Rectal smooth muscle tissue (tissue), 1 donor: ENCODE data around the gene SPDYE8.
"Not testable (repeated sequence)": the region's sequence is repeated elsewhere in the genome, so short reads cannot be mapped to it uniquely, and the experiment has no call there.

Source experiments
- H3K27ac ChIP-seq: one replicate; pipeline ENCODE4 v1.7.0; 2013; ENCODE audit warnings: low read depth, low read length, inconsistent platforms
- H3K27me3 ChIP-seq: one replicate; pipeline ENCODE4 v1.7.0; 2013; ENCODE audit warnings: low read length; ENCODE audit not compliant: control insufficient read depth, insufficient read depth
- H3K36me3 ChIP-seq: one replicate; pipeline ENCODE4 v1.7.0; 2013; ENCODE audit warnings: low read length; ENCODE audit not compliant: control insufficient read depth, insufficient read depth
- H3K4me1 ChIP-seq: one replicate; pipeline ENCODE4 v1.7.0; 2013; ENCODE audit warnings: low read length; ENCODE audit not compliant: control insufficient read depth, insufficient read depth
- H3K4me3 ChIP-seq: one replicate; pipeline ENCODE4 v1.7.0; 2013; ENCODE audit warnings: low read length
- H3K9ac ChIP-seq: one replicate; pipeline ENCODE4 v1.7.0; 2013; ENCODE audit warnings: low read length

The SPDYE8 gene, protein sequence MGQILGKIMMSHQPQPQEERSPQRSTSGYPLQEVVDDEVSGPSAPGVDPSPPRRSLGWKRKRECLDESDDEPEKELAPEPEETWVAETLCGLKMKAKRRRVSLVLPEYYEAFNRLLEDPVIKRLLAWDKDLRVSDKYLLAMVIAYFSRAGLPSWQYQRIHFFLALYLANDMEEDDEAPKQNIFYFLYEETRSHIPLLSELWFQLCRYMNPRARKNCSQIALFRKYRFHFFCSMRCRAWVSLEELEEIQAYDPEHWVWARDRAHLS

GRCh38 chr7:73029666-73030065, at the start of gene SPDYE8:
Gene SPDYE8, minus strand, starts transcription at chr7:73029766. Its CDS starts 1,800 bp downstream, at chr7:73027966.
- H3K9ac ChIP-seq, H3K27me3 ChIP-seq, H3K4me1 ChIP-seq, H3K4me3 ChIP-seq, H3K36me3 ChIP-seq, H3K27ac ChIP-seq: not testable (repeated sequence)

- H3K27me3 ChIP-seq, H3K27ac ChIP-seq, H3K4me1 ChIP-seq, H3K9ac ChIP-seq, H3K4me3 ChIP-seq, H3K36me3 ChIP-seq: not testable (repeated sequence)
These were observed 28.2 kb upstream of the SPDYE8 start, which contains the start of gene SPDYE11 for GRCh38 chr7:73057811-73058210. Gene SPDYE11, minus strand, starts transcription at chr7:73057911. Its CDS starts 1,800 bp downstream, at chr7:73056111.

DNA sequence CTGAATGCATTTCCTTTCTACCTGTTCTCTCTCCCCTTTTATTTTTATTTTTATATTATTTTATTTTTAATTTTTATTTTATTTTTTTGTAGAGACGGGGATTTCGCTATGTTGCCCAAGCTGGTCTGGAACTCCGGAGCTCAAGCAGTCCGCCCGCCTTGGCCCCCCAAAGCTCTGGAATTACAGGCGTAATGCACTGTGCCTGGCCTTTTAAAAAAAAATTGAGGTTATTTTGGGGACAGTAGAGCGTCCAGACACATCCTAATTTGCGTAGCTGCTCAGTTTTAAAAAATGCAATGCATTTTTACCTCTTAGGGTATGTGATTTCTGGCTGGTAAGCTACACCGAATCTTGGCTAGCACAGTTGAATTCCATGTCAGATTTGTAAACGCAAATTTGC, 23.1 kb downstream of the SPDYE8 start:
- not testable (repeated sequence) for H3K27ac ChIP-seq, H3K4me3 ChIP-seq, H3K9ac ChIP-seq, H3K27me3 ChIP-seq, H3K36me3 ChIP-seq, H3K4me1 ChIP-seq

DNA sequence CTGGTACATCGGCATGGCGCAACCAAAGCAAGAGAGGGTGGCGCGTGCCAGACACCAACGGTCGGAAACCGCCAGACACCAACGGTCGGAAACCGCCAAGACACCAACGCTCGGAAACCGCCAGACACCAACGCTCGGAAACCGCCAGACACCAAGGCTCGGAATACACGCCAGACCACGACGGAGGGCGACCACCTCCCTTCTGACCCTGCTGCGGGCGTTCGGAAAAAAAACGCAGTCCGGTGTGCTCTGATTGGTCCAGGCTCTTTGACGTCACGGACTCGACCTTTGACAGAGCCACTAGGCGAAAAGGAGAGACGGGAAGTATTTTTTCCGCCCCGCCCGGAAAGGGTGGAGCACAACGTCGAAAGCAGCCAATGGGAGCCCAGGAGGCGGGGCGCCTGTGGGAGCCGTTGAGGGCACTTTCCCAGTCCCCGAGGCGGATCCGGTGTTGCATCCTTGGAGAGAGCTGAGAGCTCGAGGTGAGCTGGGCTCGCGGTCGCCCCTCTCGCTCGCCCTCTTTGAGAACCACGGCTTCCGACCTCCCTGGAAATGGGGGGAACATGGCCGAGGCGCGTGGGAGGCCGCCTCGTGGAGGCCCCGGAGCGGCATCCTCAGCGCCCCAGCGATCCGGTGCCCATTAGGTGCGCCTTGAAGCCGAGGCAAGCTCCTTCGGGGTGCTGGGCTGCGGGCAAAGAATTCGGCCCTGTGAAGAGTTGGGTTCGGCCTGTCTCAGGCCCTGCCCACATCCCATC, 23.7 kb downstream of the SPDYE8 start:
- Histone ChIP-seq H3K27ac (peak overlapping the region; percentile 78), H3K4me3 (peak overlapping the region; percentile 78)
- H3K36me3 ChIP-seq, H3K4me1 ChIP-seq, H3K27me3 ChIP-seq, H3K9ac ChIP-seq: not testable (repeated sequence)

GRCh38 chr7:73005356-73005692, 24.2 kb downstream of the SPDYE8 start:
- Histone ChIP-seq H3K27ac (peak overlapping the region; percentile 78), H3K4me3 (peak overlapping the region; percentile 78)
- not testable (repeated sequence) for H3K27me3 ChIP-seq, H3K9ac ChIP-seq, H3K36me3 ChIP-seq, H3K4me1 ChIP-seq

- not testable (repeated sequence) for H3K9ac ChIP-seq, H3K4me3 ChIP-seq, H3K4me1 ChIP-seq, H3K27me3 ChIP-seq, H3K27ac ChIP-seq, H3K36me3 ChIP-seq
These were observed 31.6 kb downstream of the SPDYE8 start for GRCh38 chr7:72997887-72998468.

DNA sequence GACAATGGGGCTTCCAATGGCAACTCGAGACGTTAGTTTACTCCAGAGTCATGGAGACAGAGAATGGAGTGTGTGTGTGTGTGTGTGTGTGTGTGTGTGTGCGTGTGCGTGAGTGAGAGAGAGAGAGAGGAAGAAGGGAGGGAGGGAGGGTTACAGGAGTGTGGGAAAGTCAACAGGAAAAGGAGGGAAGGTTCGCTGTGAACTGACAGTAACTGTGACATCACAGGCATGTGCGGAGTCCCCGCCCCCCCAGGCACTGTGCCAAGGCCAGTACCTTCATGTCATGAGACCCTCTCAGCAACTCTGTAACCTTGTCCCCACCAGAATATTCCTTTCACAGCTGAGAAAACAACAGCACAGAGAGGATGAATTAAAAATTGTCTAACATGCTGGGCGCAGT, 32.1 kb downstream of the SPDYE8 start:
- not testable (repeated sequence) for H3K27me3 ChIP-seq, H3K4me3 ChIP-seq, H3K27ac ChIP-seq, H3K36me3 ChIP-seq, H3K9ac ChIP-seq, H3K4me1 ChIP-seq

DNA sequence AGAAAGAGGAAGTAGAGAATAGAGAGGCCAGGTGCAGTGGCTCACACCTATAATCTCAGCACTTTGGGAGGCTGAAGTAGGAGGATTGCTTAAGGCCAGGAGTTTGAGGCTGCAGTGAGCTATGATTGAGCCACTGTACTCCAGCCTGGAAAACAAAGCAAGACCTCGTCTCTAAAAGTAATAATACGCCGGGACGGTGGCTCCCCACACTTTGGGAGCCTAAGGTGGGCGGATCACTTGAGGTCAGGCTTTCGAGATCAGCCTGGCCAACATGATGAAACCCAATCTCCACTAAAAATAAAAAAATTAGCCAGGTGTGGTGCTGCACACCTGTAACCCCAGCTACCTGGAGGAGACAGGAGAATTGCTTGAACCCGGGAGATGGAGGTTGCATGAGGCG, 34.1 kb downstream of the SPDYE8 start:
- not testable (repeated sequence) for H3K4me3 ChIP-seq, H3K36me3 ChIP-seq, H3K27ac ChIP-seq, H3K9ac ChIP-seq, H3K4me1 ChIP-seq, H3K27me3 ChIP-seq

DNA sequence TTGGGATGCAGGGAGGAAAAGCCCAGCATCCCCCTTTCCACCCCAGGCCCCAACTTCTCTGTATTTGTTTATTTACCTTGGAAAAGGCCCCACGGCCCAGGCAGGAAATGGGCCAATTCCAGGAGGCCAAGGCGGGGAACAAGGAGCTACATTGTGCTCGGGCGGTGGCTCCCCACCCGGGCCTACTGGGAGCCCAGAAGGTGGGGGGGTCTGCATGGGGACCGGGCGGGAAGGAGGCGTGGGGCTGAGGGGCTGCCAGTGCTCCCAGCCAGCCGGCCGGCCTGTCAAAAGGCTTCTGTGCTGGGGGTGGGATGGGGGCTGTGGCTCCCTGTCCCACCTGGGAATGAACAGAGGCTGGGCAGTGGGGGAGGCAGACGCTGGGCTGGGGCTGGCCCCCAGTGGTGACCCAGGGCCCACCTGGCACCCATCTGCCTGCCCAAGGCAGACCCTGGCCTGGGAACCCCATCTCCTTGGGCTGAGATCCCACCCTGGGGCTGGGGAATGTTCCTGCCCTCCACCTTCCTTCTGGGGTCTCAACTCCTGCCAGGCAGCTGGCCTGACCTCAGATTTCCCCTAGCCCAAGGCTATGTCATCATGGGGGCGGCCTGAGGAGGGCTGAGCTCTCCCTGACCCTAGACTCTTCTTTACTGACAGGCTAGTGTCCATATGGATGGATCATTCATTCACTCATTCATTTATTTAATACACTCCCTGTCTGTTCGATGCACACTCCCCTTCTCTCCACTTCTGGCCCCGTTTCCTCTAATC, 39.2 kb downstream of the SPDYE8 start:
- H3K27ac ChIP-seq, H3K4me1 ChIP-seq, H3K36me3 ChIP-seq, H3K9ac ChIP-seq, H3K27me3 ChIP-seq, H3K4me3 ChIP-seq: not testable (repeated sequence)

GRCh38 chr7:72982084-72982483, 47.5 kb downstream of the SPDYE8 start:
- not testable (repeated sequence) for H3K4me1 ChIP-seq, H3K4me3 ChIP-seq, H3K36me3 ChIP-seq, H3K27ac ChIP-seq, H3K27me3 ChIP-seq, H3K9ac ChIP-seq

GRCh38 chr7:72980382-72980781, 49.2 kb downstream of the SPDYE8 start:
- H3K36me3 ChIP-seq, H3K9ac ChIP-seq, H3K27me3 ChIP-seq, H3K27ac ChIP-seq, H3K4me1 ChIP-seq, H3K4me3 ChIP-seq: not testable (repeated sequence)

- not testable (repeated sequence) for H3K36me3 ChIP-seq, H3K4me3 ChIP-seq, H3K27ac ChIP-seq, H3K4me1 ChIP-seq, H3K9ac ChIP-seq, H3K27me3 ChIP-seq
These were observed 53.1 kb downstream of the SPDYE8 start for GRCh38 chr7:72976434-72976833.
